Activated CD4-positive, alpha-beta memory T cell treated with anti-CD3 and anti-CD28 coated beads for 36 hours (primary cell): ENCODE results near the gene ASTL. TPM values are rescaled to one million over a fixed set of nuclear protein-coding genes. Genes with fewer than 3 reads are reported as not detected.
A peak's percentile ranks its signal among the peaks of the same experiment; 100 is the strongest.

Source experiments
- CTCF ChIA-PET: fragments of 350-600 bp; sonication (Branson Sonifier 250); formaldehyde crosslinking; loops from one replicate; lab custom pipeline; 2021; ENCODE audit warnings: antibody characterized with exemption, inconsistent platforms; lab: Charles Lee
- POLR2A ChIA-PET: fragments of 350-600 bp; sonication (Branson Sonifier 250); formaldehyde crosslinking; loops from one replicate; lab custom pipeline; 2021; ENCODE audit warnings: antibody characterized with exemption; lab: Charles Lee
- DNase-seq: peaks from one replicate; pipeline ENCODE4 v3.0.0-alpha.2; 2020
- H3K27ac Mint-ChIP-seq: one replicate; pipeline ENCODE4 v1.8.0; 2021; ENCODE audit warnings: mixed read lengths
- H3K27me3 Mint-ChIP-seq: one replicate; pipeline ENCODE4 v1.8.0; 2021; ENCODE audit warnings: mixed read lengths
- H3K36me3 Mint-ChIP-seq: one replicate; pipeline ENCODE4 v1.8.0; 2021; ENCODE audit warnings: mixed read lengths
- H3K4me1 Mint-ChIP-seq: one replicate; pipeline ENCODE4 v1.8.0; 2021; ENCODE audit warnings: low read depth, mixed read lengths
- H3K4me3 Mint-ChIP-seq: one replicate; pipeline ENCODE4 v1.8.0; 2021; ENCODE audit warnings: mild to moderate bottlenecking, mixed read lengths
- H3K9me3 Mint-ChIP-seq: one replicate; pipeline ENCODE4 v1.8.0; 2021; ENCODE audit warnings: mixed read lengths
- intact Hi-C: fragments of 100-400 bp; cut with micrococcal nuclease; formaldehyde crosslinking; loops from one replicate; pipeline ENCODE4 v1.15.1; 2023
- total RNA-seq, 2 experiments: library from RNA; stranded (reverse); gene quantifications; one replicate each; pipeline ENCODE4 v1.2.3, GENCODE V29; 2021

ASTL gene
- total RNA-seq, 2 experiments from 2014 or later = 1.8 to 2.4 TPM

GRCh38 chr2:96137321-96138178, 752 bp downstream of the ASTL start:
- no peaks in the 10 kb centered on the region for H3K9me3 Mint-ChIP-seq
- CTCF ChIA-PET = interaction anchor here (1.0 to 13.8 kb wide), 14 partner anchors 10 to 145 kb away, joined by 3 to 474 read pairs (median 13); partner anchors contain the start of gene ADRA2B
- POLR2A ChIA-PET = interaction anchor here (1.6 to 5.1 kb wide), 4 partner anchors 10 to 70 kb away, joined by 3 to 46 read pairs (median 18); no protein-coding TSS in a partner anchor
- no peak overlapping the region for H3K4me3 Mint-ChIP-seq
- peak overlapping the region; percentile 33 for H3K27ac Mint-ChIP-seq
- peaks cover 25% of the 10 kb centered on the region for H3K4me1 Mint-ChIP-seq
- intact Hi-C loops = loop anchor here (1.0 kb wide), 1 partner anchor 37 kb away; no protein-coding TSS in a partner anchor
- DNase-seq = no peak
- no peaks in the 10 kb centered on the region for H3K27me3 Mint-ChIP-seq
- H3K36me3 Mint-ChIP-seq = peaks cover 8% of the 10 kb centered on the region

- no peak for DNase-seq
- intact Hi-C loops = no loop called here
- Mint-ChIP-seq H3K27ac (no peak overlapping the region), H3K27me3 (no peaks in the 10 kb centered on the region), H3K4me3 (no peak overlapping the region), H3K36me3 (no peaks in the 10 kb centered on the region), H3K9me3 (no peaks in the 10 kb centered on the region), H3K4me1 (peaks cover 21% of the 10 kb centered on the region)
- CTCF ChIA-PET = interaction anchor here (0.9 to 13.8 kb wide), 5 partner anchors 19 to 131 kb away, joined by 3 to 474 read pairs (median 22); partner anchors contain the start of gene ADRA2B
- POLR2A ChIA-PET = interaction anchor here (1.1 to 5.1 kb wide), 2 partner anchors 28 to 38 kb away, joined by 3 to 27 read pairs; no protein-coding TSS in a partner anchor
These were observed 2.1 kb downstream of the ASTL start for GRCh38 chr2:96136129-96136720.

- intact Hi-C loops = no loop called here
- CTCF ChIA-PET = interaction anchor here (1.0 to 13.8 kb wide), 4 partner anchors 19 to 39 kb away, joined by 3 to 474 read pairs (median 6); no protein-coding TSS in a partner anchor
- Mint-ChIP-seq H3K4me1 (peaks cover 23% of the 10 kb centered on the region), H3K4me3 (no peak overlapping the region), H3K27me3 (no peaks in the 10 kb centered on the region), H3K36me3 (no peaks in the 10 kb centered on the region), H3K9me3 (no peaks in the 10 kb centered on the region), H3K27ac (no peak overlapping the region)
- POLR2A ChIA-PET = interaction anchor here (1.1 kb wide), 1 partner anchor 39 kb away, joined by 3 read pairs; no protein-coding TSS in a partner anchor
- DNase-seq = no peak
These were observed 2.7 kb downstream of the ASTL start for GRCh38 chr2:96135621-96136020.

- Mint-ChIP-seq H3K4me1 (peaks cover 28% of the 10 kb centered on the region), H3K27me3 (no peaks in the 10 kb centered on the region), H3K4me3 (no peak overlapping the region), H3K9me3 (no peaks in the 10 kb centered on the region), H3K36me3 (no peaks in the 10 kb centered on the region), H3K27ac (no peak overlapping the region)
- no peak for DNase-seq
- intact Hi-C loops = no loop called here
- CTCF ChIA-PET = interaction anchor here (1.0 to 1.2 kb wide), 3 partner anchors 18 to 39 kb away, joined by 3 to 8 read pairs (median 3); no protein-coding TSS in a partner anchor
- POLR2A ChIA-PET = interaction anchor here (1.1 kb wide), 1 partner anchor 39 kb away, joined by 3 read pairs; no protein-coding TSS in a partner anchor
These were observed 3.1 kb downstream of the ASTL start for GRCh38 chr2:96135171-96135570.

- Mint-ChIP-seq H3K36me3 (peaks cover 2% of the 10 kb centered on the region), H3K27me3 (no peaks in the 10 kb centered on the region), H3K4me3 (no peak overlapping the region), H3K9me3 (no peaks in the 10 kb centered on the region), H3K27ac (no peak overlapping the region), H3K4me1 (peaks cover 28% of the 10 kb centered on the region)
- POLR2A ChIA-PET = interaction anchor here (1.6 kb wide), 1 partner anchor 8 kb away, joined by 6 read pairs; no protein-coding TSS in a partner anchor
- no peak for DNase-seq
- intact Hi-C loops = no loop called here
- CTCF ChIA-PET = interaction anchor here (1.0 to 1.2 kb wide), 2 partner anchors 17 to 40 kb away, joined by 3 to 8 read pairs; no protein-coding TSS in a partner anchor
These were observed 3.9 kb downstream of the ASTL start for GRCh38 chr2:96134421-96134820.

- Mint-ChIP-seq H3K27ac (peak overlapping the region; percentile 79), H3K9me3 (no peaks in the 10 kb centered on the region), H3K4me1 (peaks cover 20% of the 10 kb centered on the region), H3K27me3 (no peaks in the 10 kb centered on the region), H3K4me3 (peak overlapping the region; percentile 30), H3K36me3 (peaks cover 8% of the 10 kb centered on the region)
- intact Hi-C loops = loop anchor here (2.0 kb wide), 1 partner anchor 13 kb away; the partner anchor contains the start of gene DUSP2
- DNase-seq = no peak
- ChIA-PET CTCF (interaction anchor here (1.0 to 4.6 kb wide), 6 partner anchors 10 to 109 kb away, joined by 3 to 43 read pairs (median 5); partner anchors contain the start of gene ADRA2B), POLR2A (interaction anchor here (1.2 to 2.4 kb wide), 2 partner anchors 10 to 13 kb away, joined by 3 to 10 read pairs; partner anchors contain the start of gene DUSP2)
These were observed 6.2 kb downstream of the ASTL start for GRCh38 chr2:96131813-96132745.

GRCh38 chr2:96131152-96131812, 7.0 kb downstream of the ASTL start:
- ChIA-PET CTCF (interaction anchor here (0.7 to 4.6 kb wide), 7 partner anchors 8 to 109 kb away, joined by 3 to 43 read pairs (median 4); no protein-coding TSS in a partner anchor), POLR2A (interaction anchor here (1.0 to 2.4 kb wide), 3 partner anchors 11 to 14 kb away, joined by 3 to 10 read pairs (median 4); partner anchors contain the start of gene DUSP2)
- peak overlapping the region; percentile 30 for H3K4me3 Mint-ChIP-seq
- H3K9me3 Mint-ChIP-seq = no peaks in the 10 kb centered on the region
- H3K27me3 Mint-ChIP-seq = no peaks in the 10 kb centered on the region
- H3K27ac Mint-ChIP-seq = peak overlapping the region; percentile 79
- DNase-seq = peak; percentile 78
- peaks cover 12% of the 10 kb centered on the region for H3K36me3 Mint-ChIP-seq
- intact Hi-C loops = loop anchor here (2.0 kb wide), 1 partner anchor 14 kb away; the partner anchor contains the start of gene DUSP2
- H3K4me1 Mint-ChIP-seq = peaks cover 20% of the 10 kb centered on the region

- POLR2A ChIA-PET = interaction anchor here (1.0 to 2.4 kb wide), 4 partner anchors 12 to 27 kb away, joined by 3 to 10 read pairs (median 4); partner anchors contain the start of gene DUSP2
- H3K4me1 Mint-ChIP-seq = peaks cover 20% of the 10 kb centered on the region
- no peaks in the 10 kb centered on the region for H3K9me3 Mint-ChIP-seq
- peak overlapping the region; percentile 45 for H3K27ac Mint-ChIP-seq
- peaks cover 17% of the 10 kb centered on the region for H3K36me3 Mint-ChIP-seq
- H3K4me3 Mint-ChIP-seq = no peak overlapping the region
- intact Hi-C loops = loop anchor here (2.0 kb wide), 1 partner anchor 14 kb away; the partner anchor contains the start of gene DUSP2
- H3K27me3 Mint-ChIP-seq = no peaks in the 10 kb centered on the region
- CTCF ChIA-PET = interaction anchor here (0.7 to 4.6 kb wide), 6 partner anchors 9 to 108 kb away, joined by 3 to 43 read pairs (median 5); no protein-coding TSS in a partner anchor
- no peak for DNase-seq
These were observed 7.8 kb downstream of the ASTL start for GRCh38 chr2:96130483-96130882.

GRCh38 chr2:96129528-96130120, 8.7 kb downstream of the ASTL start:
- H3K4me3 Mint-ChIP-seq = no peak overlapping the region
- ChIA-PET CTCF (interaction anchor here (1.9 to 4.6 kb wide), 2 partner anchors 12 to 45 kb away, joined by 14 to 43 read pairs; no protein-coding TSS in a partner anchor), POLR2A (interaction anchor here (1.1 to 2.4 kb wide), 2 partner anchors 13 to 28 kb away, joined by 4 to 10 read pairs; no protein-coding TSS in a partner anchor)
- no peaks in the 10 kb centered on the region for H3K9me3 Mint-ChIP-seq
- H3K36me3 Mint-ChIP-seq = peaks cover 19% of the 10 kb centered on the region
- no peak overlapping the region for H3K27ac Mint-ChIP-seq
- intact Hi-C loops = loop anchor here (2.0 kb wide), 1 partner anchor 15 kb away; the partner anchor contains the start of gene DUSP2
- H3K4me1 Mint-ChIP-seq = peaks cover 20% of the 10 kb centered on the region
- DNase-seq = no peak
- H3K27me3 Mint-ChIP-seq = no peaks in the 10 kb centered on the region
